GM10847 (cell line): ENCODE measurements around the gene ZNF469.

Source experiments
- POLR2A ChIP-seq: IDR thresholded peaks from 2 replicates; pipeline ENCODE4 v1.6.1; 2011; ENCODE audit not compliant: insufficient read length; ENCODE audit errors: extremely low read depth

Gene ZNF469

DNA sequence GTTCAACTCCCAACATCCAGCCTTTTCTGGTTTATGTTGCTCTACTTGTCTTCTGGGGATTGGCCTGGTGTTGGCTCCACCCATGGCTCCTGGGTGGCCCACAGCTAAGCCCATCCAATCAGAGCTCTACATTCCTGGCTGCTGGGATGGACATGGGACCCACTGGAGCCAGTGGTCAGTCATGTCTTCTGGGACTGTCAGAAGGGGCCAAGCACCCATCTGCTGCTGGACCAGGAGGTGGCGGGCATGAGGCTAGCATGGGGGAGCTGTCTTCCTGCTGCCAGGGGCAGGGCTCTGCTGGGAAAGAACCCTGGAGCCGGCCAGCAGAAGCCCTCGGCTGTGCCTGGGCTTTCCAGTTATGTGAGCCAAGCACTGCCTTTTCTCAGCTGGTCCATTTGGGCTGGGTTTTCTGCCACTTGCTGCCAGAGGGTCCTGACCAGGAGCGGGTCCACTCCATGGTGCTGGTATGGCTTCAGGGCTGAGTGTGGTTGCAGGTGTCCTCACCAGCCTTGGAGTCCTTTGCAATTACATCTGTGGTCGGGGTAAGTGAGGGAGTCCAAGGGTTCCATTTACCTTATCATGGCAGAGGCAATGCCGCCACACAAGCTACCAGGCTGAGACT, 17.4 kb upstream of the ZNF469 start:
- TF ChIP-seq POLR2A = no peak

DNA sequence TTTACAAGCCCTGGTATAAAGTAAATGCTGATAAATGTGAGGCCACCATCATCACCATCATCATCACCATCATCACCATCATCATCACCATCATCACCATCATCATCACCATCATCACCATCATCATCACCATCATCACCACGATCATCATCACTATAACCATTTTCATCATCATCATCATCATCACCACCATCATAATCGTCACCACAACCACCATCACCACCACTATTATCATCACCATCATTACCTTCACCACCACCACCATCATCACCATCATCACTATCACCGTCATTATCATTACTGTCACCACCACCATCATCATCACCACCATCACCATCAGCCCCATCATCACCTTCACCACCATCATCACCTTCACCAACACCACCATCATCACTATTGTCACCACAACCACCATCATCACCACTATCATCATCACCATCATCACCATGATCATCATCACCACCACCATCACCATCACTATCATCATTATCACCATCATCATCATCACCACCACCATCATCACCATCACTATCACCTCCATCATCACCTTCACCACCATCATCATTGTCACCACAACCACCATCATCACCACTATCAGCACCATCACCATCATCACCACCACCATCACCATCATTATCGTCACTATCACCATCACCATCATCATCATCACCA, 16.6 kb upstream of the ZNF469 start:
- TF ChIP-seq POLR2A = no peak

DNA sequence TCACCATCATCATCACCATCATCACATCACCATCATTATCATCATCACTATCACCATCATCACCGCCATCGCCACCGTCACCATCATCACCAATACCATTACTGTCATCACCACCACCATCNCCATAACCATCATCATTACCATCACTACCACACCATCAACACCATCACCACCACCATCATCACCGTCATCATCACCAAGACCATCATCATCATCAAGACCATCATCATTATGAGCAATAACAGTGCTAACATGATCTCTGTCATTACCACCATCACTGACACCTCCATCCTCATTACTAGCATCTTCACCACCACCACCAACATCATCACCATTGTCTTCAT, 16.1 kb upstream of the ZNF469 start:
- no peak for TF ChIP-seq POLR2A

DNA sequence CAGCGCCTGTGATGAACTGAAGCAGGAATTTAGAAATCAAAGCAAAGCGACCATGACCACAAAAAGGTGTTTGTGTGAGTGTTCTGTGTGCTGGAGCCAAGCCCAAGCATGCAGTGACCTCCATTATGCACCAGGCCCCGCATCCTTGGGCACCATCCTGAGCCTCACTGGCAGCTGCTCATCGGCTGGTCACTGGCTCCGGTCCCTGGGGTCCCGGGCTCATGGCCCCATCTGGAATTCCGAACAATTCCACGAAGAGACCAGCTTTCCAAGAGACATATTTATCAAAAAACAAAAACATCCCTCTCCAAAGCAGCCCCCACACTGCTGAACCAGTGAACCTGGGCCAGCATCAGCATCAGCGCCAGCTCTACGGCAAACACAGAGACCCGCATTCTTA, 15.2 kb upstream of the ZNF469 start:
- TF ChIP-seq POLR2A = no peak

DNA sequence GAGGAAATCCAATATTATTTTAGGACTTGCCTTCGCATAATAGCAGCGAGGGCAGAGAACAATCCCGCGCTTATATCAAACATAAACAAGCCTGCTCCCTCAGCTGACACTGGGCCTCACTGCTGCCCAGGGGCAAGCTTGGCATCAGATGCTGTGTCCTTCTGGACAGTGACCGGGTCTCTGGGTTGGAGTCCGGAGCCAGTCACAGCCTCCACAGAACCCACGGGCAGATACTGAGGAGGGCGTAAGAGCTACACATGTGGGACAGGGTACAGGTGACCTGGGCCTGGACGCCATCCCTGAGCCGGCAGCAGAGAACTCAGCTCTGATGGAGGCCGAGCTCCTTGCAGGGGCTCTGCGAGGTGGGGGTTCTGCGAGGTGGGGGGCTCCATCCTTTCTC, 14.7 kb upstream of the ZNF469 start:
- no peak for TF ChIP-seq POLR2A

- no peak for TF ChIP-seq POLR2A
These were observed 13.8 kb upstream of the ZNF469 start for GRCh38 chr16:88368994-88369393.

DNA sequence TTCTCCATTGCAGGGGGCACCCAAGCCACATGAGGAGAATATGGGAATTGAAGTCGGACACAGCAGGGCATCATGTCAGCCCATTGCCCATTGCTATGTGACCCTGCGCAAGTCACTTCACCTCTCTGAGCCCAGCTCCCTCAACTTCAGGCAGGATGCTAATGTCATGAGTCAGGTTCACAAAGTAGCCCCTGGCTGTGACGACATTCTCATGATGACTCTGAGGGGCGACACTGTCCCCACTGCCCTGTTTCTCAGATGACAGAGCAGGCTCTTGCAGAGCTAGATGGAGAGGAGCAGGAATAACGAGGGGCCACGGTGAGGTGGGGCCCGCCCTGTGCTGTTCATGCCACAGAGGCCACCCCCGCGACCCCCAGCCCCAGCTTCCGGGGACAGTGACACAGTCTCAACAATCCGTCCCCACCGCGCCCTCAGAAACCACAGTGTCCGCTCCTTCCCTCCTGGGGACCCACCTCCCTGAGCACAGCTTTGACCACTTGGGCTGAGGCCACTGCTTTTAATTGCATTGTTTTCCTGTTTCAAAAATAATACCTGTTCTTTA, 13.2 kb upstream of the ZNF469 start:
- no peak for TF ChIP-seq POLR2A

DNA sequence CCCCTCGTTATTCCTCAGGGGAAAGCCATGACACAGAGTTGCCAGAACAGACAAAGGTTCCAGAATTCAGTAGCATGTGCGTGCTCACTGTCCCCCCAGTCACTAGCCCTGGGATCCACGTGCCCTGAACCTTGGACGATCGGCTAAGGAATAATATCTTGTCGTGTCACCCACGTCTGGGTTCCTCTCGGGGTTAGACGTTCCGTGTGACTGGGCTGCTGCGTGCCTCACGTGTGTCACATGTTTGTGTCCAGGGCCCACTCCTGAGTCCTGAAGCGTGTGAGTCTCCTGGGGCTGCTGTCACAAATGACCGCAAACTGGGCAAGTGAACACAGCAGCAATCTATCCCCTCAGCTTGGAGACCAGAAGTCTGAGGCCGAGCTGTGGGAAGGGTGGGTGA, 12.4 kb upstream of the ZNF469 start:
- no peak for TF ChIP-seq POLR2A

GRCh38 chr16:88372522-88372921, 10.2 kb upstream of the ZNF469 start:
- no peak for TF ChIP-seq POLR2A

DNA sequence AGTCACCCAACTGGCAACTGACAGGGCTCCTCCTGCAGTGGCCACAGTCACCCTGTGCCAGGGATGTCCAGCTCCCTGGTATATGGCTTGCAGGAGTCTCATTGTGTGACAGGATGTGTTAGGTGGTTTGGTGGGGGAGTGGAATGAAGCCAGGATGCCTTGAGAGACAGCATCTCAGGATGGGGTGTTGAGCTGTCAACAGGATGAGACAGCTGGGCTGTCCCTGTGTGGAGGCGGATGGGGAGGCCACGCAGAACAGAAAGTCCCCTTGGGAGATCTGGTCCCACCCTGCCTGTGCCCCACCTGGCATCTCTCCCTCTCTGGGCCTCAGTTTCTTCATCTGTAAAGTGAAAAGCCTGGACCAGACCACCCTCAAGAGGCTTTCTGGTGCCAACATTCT, 9.5 kb upstream of the ZNF469 start:
- no peak for TF ChIP-seq POLR2A

DNA sequence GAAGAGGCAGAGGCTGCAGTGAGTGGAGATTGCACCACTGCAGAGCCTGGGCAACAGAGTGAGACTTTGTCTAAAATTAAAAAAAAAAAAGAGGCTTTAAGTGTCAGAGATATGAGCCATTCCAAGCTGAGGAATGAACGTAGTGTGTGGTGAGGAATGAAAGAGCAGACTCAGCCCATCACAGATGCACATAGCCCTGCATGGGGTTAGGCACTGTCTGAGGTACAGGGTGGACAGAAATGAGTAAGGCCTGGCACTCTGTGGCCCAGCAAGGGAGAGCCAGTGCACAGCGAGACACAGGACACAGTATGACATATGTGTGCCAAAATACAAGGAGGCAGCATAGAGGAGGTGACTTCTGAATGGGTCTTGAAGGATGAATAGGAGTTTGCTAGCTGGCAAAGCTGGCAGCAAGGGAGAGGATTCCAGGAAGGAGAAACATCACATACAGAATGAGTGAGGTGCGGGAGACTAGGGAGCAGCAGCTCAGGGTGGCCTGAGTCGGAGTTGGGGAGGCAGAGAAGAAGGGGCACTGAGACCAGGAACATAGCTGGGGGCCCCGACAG, 8.7 kb upstream of the ZNF469 start:
- TF ChIP-seq POLR2A = no peak

GRCh38 chr16:88374736-88375135, 8.0 kb upstream of the ZNF469 start:
- no peak for TF ChIP-seq POLR2A

- TF ChIP-seq POLR2A = no peak
These were observed 7.4 kb upstream of the ZNF469 start for GRCh38 chr16:88375236-88375975.

DNA sequence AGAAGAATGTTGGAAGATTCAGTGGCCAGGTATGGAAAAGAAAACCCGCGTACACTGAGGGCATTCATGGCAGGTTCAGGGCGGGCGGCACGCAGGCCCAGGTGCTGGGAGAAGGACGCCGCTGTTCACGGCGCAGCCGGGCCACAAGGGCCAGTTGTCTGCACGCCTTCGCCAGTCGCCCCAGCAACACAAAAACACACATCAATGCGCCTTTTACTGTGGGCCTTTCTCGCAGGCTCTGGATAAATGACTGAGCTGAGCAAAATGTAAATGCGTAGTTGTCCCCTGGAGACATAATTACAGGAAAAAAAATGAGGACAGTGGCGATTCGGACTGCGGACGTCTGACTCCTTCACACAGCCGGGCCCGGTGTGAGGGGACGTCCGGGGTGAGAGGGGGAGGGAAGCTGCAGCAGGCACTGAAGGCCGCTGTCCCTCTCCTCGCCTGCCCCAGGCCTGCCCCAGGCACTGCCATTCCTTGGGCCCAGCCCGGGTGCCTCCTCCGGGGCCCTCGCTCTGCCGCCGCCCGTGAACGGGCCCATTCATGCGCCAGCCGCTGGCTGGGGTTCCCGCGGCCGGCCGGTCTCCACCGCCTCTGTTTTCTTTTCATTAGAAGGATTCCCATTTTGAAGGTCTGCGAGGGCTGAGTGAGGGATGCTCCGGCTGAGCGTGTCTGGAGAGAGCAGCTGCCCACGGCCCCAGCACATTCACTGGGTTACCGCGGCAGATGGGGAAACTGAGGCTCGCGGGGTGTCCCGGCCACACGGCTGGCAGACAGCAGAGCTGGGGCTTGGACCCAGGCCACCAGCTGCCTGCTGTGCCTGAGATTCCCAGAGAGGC, 6.5 kb upstream of the ZNF469 start:
- no peak for TF ChIP-seq POLR2A
